HG02840 (cell line): ENCODE results near the gene CDC42BPA.

Source experiments
- ATAC-seq: cut with Tn5 transposase; IDR thresholded peaks from one replicate; pipeline ENCODE4 v1.9.1; 2021; ENCODE audit warnings: mild to moderate bottlenecking, moderate library complexity, moderate number of reproducible peaks; ENCODE audit not compliant: unreplicated experiment, low FRiP score

CDC42BPA gene

DNA sequence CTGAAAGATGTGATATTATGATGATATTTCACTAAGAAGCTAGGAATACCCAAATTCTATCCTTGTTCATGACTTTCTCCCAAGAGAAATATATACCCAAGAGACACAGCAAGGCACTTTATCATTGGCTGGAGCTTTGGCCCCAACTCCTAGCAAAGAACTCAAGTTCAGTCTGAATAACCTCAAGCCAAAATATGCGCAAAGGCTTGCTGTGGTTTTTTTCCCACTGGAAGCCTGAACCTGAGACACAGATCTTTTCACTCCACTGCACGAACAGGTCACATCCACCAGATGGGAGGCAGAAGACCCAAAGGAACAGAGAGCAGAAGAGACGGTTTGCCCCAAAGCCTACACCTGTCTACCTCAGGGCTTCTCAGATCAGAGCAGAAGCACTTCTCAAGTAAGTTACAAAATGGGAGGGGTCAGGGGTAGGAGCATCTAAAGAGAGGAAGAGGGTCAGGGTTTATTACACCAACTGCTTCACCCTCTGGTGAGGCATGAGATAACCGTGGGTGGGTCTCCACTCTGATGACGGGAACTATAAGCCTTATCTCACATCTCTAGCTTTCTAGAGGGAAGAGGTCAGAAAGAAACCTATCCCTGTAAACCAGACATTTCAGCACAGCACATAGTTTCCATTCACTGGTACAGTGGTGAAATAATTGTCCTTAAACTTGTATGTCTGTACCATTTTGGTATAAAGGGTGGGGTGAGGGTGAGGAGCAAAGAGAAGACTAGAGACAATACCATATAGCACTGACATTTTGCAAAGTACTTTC is 17.1 kb upstream of the CDC42BPA start:
- ATAC-seq: no peak

- no peak for ATAC-seq
Observed at GRCh38 chr1:227333423-227333822, 15.1 kb upstream of the CDC42BPA start.

DNA sequence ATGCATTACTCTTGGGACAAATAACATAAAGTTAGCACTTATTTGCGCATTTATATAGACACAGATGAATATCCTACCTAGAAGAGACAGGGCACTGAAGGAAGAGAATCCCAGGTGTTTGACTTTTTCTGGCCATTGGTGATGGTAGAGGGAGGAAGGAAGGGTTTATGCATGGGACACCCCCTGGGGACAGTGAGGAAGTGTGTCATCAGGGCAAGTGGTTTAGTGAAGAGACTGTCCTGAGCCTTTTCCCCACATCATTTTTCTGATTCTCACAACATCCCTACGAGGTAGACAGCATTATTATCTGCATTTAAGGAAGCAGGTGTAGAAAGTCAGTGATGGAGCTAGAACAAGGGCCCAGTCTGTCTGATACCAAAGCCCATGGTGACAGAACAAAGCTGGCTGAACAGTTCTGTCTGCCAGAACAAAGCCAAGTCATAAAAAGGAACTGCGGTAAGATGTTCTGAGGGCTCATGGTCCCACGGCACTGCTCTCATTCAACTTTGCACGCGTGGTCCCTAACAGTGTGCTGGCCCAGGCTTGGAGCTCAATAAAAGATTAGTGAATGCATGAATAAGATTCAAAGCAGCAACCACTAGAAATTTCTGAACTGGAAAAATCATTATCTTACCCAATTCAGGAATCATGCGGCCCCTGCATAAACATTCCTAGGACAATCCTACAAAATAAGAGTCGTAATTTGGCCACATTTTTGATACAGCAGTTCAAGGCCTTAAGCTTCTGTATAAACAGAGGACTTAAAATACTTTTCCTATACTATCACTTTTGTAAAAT is 12.2 kb upstream of the CDC42BPA start:
- no peak for ATAC-seq

DNA sequence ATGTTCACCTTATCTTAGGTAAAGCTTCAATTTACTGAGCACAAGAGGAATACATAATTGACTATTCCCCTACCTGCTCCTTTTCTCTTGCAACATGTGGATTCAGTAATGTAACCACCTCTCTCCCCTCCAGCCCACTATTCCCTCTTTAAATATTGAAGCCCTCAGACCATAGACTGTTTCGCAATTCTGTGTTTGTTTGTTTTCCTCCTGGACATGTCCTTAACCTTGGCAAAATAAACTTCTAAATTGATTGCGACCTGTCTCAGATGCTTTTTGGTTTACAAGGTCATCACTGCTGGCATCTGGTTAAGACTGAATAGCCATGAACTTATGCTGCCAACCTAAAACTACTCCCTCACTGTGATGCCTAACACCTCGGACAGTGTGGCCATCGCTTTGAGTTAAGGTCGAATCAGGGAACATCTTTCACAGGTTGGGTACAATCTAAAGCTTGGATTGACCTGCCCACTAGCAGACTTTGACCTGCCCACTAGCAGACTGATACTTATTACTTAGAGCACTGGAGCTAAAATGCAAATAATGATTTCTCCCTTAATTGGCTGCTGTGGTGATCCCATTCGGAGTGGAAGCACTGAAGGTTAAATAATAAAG is 10.2 kb upstream of the CDC42BPA start:
- no peak for ATAC-seq

- no peak for ATAC-seq
Observed at GRCh38 chr1:227325156-227325555, 6.9 kb upstream of the CDC42BPA start.

- ATAC-seq: no peak
Observed at GRCh38 chr1:227323967-227324268, 5.6 kb upstream of the CDC42BPA start.

DNA sequence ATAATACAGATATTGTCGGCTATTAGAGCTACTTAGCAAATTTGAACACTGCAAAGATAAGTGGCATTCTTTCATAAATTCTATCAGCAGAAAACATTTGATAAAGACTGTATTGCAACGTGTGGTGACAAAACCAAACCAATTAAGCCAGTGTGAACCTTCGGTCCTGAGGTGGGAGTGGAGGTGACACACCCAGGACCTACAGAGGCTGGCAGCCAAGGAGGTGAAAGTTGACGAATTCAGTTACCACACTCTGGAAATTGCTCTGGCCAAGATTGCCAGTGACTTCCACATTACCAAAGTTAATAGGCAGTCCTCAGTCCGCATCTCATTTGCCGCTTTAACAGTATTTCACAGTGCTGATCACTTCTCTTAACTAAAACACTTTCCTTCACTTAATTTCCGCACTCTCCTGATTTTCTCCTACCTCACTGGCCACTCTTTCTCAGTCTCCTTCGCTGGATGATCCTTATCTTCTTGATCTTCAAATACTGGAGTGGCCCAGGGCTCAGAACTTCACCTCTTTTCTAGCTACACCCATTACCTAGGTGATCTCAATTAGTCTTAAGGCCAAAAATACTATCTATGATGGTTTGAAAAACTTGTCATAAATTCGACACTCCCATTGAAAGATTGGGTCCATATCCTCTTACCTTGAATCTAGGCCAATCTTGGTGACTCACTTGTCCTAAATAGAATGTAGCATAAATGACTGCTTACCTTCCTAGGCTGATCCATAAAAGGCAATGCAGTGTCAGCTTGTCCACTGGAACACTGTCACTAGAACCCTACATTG is 5.1 kb upstream of the CDC42BPA start:
- ATAC-seq: no peak

GRCh38 chr1:227322376-227322775 is 4.1 kb upstream of the CDC42BPA start:
- ATAC-seq: no peak

- no peak for ATAC-seq
Observed at GRCh38 chr1:227321035-227321434, 2.7 kb upstream of the CDC42BPA start.

- ATAC-seq: no peak
Observed at GRCh38 chr1:227320476-227320875, 2.2 kb upstream of the CDC42BPA start.

DNA sequence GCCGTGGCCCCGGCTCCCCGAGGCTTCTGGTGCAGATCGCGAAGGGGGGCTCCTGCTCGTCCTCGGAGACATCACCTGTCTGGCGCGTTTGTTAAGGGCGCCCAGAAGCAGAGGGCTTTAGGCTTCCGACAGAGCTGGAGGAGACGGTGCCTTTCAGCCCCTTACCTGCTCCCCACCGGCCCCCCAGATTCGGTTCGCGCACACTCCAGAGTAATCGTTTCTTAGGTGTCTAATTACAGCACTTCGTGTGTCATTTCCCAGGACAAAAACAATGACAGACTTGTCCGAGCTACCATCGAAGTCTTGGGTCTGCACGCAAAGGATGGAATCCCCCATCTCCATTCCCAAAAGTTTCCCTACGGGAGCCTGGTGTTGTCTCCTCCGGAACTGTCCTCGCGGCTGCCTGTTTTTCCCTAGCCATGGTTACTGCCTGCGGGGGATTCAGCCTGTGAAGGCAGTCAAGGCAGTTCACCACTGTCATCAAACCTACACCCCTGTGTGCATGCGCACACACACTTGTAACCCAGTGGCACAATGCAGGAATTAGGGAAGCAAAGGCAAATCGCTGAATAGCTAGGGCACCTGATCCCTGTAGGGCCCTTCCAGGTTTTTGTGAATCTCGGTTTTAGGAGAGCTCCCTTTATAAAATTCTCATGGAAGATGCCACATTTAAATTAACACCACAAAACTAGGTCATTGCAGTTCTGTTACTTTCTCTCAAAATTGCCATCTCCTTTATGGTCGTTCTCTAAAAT is 738 bp upstream of the CDC42BPA start:
- no peak for ATAC-seq

DNA sequence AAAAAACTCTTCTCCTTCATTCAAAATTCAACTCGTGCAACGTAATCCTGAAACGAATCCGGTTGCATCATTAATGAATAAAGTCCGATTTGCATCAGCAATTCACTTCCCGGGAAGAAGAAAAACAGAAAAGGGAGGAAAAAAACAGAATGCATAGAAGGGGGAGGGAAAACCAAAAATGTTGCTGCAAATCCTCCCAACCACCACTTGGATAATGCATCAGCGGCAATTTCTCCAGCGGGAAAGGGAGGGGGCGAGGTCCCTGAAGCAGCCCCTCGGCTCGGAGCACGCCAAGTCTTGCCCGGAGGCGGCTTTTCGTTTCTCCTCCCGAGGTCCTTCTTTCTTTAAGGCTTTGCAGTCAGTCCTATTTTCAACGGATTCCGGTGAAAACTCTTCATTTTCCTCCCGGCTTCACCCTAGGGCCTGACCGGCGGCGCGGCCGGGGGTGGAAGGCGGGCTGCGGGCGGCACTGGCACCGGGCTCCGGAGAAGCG is 723 bp downstream of the CDC42BPA start:
- ATAC-seq: no peak

DNA sequence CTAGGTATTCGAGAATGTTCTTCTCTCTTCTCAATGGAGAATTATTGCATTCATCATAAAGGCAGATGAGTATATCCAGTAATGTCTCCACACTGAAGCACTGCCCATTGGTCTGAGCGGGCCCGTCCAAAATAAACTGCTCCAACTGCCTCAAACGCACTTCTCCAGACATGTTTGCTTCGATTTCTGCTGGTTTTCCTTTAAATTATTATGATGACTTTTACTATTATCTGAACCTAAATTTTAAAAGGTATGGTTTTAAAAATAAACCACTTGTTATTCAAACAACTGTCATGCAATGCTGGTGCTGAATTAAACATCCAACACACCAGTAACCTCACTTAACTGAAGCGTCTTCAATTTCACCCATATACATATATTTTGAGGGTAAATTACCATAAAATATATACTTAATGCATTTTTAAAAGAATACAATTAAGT is 1.3 kb downstream of the CDC42BPA start:
- no peak for ATAC-seq

- no peak for ATAC-seq
Observed at GRCh38 chr1:227316456-227316855, 1.8 kb downstream of the CDC42BPA start.

- no peak for ATAC-seq
Observed at GRCh38 chr1:227315629-227316346, 2.5 kb downstream of the CDC42BPA start.

DNA sequence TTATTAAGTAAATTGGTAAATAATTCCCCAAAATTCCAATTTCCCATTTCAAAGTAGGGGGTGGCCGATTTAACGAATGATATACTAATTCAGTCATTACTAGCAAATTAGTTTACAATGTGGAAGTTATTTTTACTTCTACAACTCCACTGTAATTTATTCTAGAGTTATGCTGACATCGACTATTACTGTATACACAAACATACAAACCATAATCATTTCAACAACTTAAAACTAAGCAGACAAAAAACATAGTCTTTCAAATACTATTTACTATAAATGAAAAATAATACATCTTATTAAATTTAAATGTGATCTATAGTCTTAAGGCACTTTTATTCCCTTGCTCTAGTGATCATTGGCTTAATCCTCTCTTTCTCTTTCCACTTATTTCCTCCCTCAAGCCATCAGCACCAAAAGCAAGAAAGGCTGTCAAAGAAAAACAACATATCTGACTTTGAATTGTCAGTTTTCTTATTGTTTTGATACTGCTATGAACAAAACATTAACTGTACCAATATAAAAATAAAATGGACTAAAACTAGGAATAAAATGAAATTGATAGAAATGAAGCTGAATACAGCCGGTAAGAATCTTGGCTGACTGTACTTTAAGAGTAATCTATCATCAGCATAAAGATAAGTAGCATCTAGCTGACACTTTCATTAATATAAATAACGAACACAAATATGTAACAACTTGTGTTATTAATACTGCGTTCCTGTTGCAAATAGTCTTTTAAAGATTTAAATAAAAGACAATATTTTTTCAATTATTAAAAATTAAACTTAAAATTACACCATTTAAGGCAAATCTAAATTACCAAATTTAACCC is 4.1 kb downstream of the CDC42BPA start:
- no peak for ATAC-seq

GRCh38 chr1:227312361-227313025 is 5.8 kb downstream of the CDC42BPA start:
- ATAC-seq: no peak
